ENCODE data around the gene TNFSF4.

- peak; percentile 87 for TF ChIP-seq CTCF (conservative IDR thresholded peaks at IDR 0.05; ENCODE audit: low read depth, low read length)
- TF ChIP-seq POLR2A (IDR thresholded peaks at IDR 0.05; ENCODE audit: low read depth, low read length), result no peak; the same call in 1 of the 2 replicates
- TF ChIP-seq RAD21 (IDR thresholded peaks at IDR 0.05; ENCODE audit: low read length), result peak; percentile 94
- TF ChIP-seq ELK1 (IDR thresholded peaks at IDR 0.05; ENCODE audit: borderline replicate concordance, low read depth, low read length), result no peak
- peak; percentile 29; the same call in 1 of the 2 replicates for TF ChIP-seq MAFK (IDR thresholded peaks at IDR 0.05; ENCODE audit: low read depth, low read length)
- TF ChIP-seq CEBPB (IDR thresholded peaks at IDR 0.05; ENCODE audit: low read depth, low read length), result no peak
- TF ChIP-seq CHD1 (IDR thresholded peaks at IDR 0.05; ENCODE audit: low read depth, low read length), result no peak
Observed at GRCh38 chr1:173202424-173203145, 4.5 kb downstream of the TNFSF4 start.
